Endothelial cell of umbilical vein (primary cell): Measurements from ENCODE around the gene CTNNA2. TPM values are rescaled to one million over a fixed set of nuclear protein-coding genes. Genes with fewer than 3 reads are reported as not detected.

Experiments used
- BruUV-seq: library from RNA; stranded (reverse); fragments of 400-500 nt; replicated peaks from 2 replicates; lab custom pipeline; 2021; lab: Mats Ljungman, UMichigan
- CTCF ChIA-PET: fragments of 300-600, 350-600 bp; sonication (Branson Sonifier 250); formaldehyde crosslinking; loops from one replicate; lab custom pipeline; 2021; ENCODE audit warnings: antibody characterized with exemption, inconsistent platforms; lab: Charles Lee
- POLR2A ChIA-PET: fragments of 300-600, 350-600 bp; sonication (Branson Sonifier 250); formaldehyde crosslinking; loops from one replicate; lab custom pipeline; 2021; ENCODE audit warnings: antibody characterized with exemption, inconsistent platforms; lab: Charles Lee
- DNase-seq: peaks from one replicate; pipeline ENCODE4 v3.0.0-alpha.2; 2011; ENCODE audit warnings: low read depth, low spot score
- FAIRE-seq: peaks from 2 replicates; lab custom pipeline; 2011; peaks lifted over from hg19 to GRCh38; lab: Jason Lieb, UNC
- H2AFZ ChIP-seq: 2 replicates; pipeline ENCODE4 v1.6.0; 2012; ENCODE audit warnings: low read depth, low read length, control low read depth, inconsistent platforms
- H3K27ac ChIP-seq: 2 replicates; pipeline ENCODE4 v1.5.1; 2011; ENCODE audit warnings: low read depth, mild to moderate bottlenecking, control low read depth, low read length, moderate library complexity; ENCODE audit not compliant: insufficient read depth
- H3K27me3 ChIP-seq, 2 experiments: 2 replicates each; pipeline versions ENCODE4 v1.6.0 to v1.6.1; 2011; ENCODE audit warnings: low read length in 2 of 2, mixed read lengths in 1 of 2; ENCODE audit not compliant: control insufficient read depth in 2 of 2, insufficient read depth in 2 of 2
- H3K36me3 ChIP-seq, 2 experiments: 2 replicates in 1 of 2; 3 replicates in 1 of 2; pipeline ENCODE4 v1.5.1; 2011; ENCODE audit warnings: low read length in 2 of 2, mild to moderate bottlenecking in 1 of 2, moderate library complexity in 1 of 2; ENCODE audit not compliant: control insufficient read depth in 2 of 2, insufficient read depth in 2 of 2; ENCODE audit errors: extremely low read depth in 1 of 2
- H3K4me1 ChIP-seq: 3 replicates; pipeline ENCODE4 v1.5.1; 2011; ENCODE audit warnings: mild to moderate bottlenecking, low read length; ENCODE audit not compliant: control insufficient read depth, insufficient read depth; ENCODE audit errors: extremely low read depth
- H3K4me2 ChIP-seq: 2 replicates; pipeline ENCODE4 v1.6.1; 2011; ENCODE audit warnings: low read length, control low read depth, mixed read lengths; ENCODE audit not compliant: insufficient read depth
- H3K4me3 ChIP-seq, 3 experiments: fragments of 200-600 bp in 1 of 3; sonication (generic), shearing (Covaris generic) in 1 of 3; replicated peaks in 1 of 3; 2 replicates each; pipeline ENCODE4 v1.5.1; 2011 to 2016; ENCODE audit warnings: control low read depth in 3 of 3, low read length in 3 of 3, mild to moderate bottlenecking in 2 of 3, inconsistent platforms in 1 of 3, low read depth in 1 of 3, moderate library complexity in 1 of 3; ENCODE audit not compliant: insufficient read depth in 1 of 3
- H3K79me2 ChIP-seq: 2 replicates; pipeline ENCODE4 v1.6.0; 2012; ENCODE audit warnings: low read length, inconsistent platforms; ENCODE audit not compliant: control insufficient read depth, insufficient read depth
- H3K9ac ChIP-seq: replicated peaks from 2 replicates; pipeline ENCODE3; 2011; ENCODE audit warnings: low read length, control low read depth; ENCODE audit not compliant: insufficient read depth; ENCODE audit errors: extremely low read depth
- H3K9me1 ChIP-seq: replicated peaks from 3 replicates; pipeline ENCODE4 v1.6.0; 2011; ENCODE audit warnings: mild to moderate bottlenecking, low read length; ENCODE audit not compliant: control insufficient read depth, insufficient read depth; ENCODE audit errors: extremely low read depth
- H3K9me3 ChIP-seq: replicated peaks from 2 replicates; pipeline ENCODE4 v1.5.1; 2012; ENCODE audit warnings: low read length, inconsistent platforms; ENCODE audit not compliant: control insufficient read depth, insufficient read depth
- H4K20me1 ChIP-seq: replicated peaks from 2 replicates; pipeline ENCODE3; 2011; ENCODE audit warnings: mild to moderate bottlenecking, low read length; ENCODE audit not compliant: control insufficient read depth, insufficient read depth; ENCODE audit errors: extremely low read depth
- EZH2 ChIP-seq: IDR thresholded peaks from 2 replicates; pipeline ENCODE4 v1.6.1; 2012; ENCODE audit warnings: borderline replicate concordance, low read depth, mild to moderate bottlenecking, moderate library complexity, low read length, inconsistent platforms; ENCODE audit not compliant: severe bottlenecking
- FOS ChIP-seq: IDR thresholded peaks from 2 replicates; pipeline ENCODE4 v1.6.1; 2011; ENCODE audit warnings: mild to moderate bottlenecking, low read length, moderate library complexity, borderline replicate concordance; ENCODE audit not compliant: insufficient read depth
- GATA2 ChIP-seq: IDR thresholded peaks from 2 replicates; pipeline ENCODE4 v1.7.0; 2011; ENCODE audit warnings: low read depth, mild to moderate bottlenecking, moderate library complexity, mixed read lengths, low read length; ENCODE audit not compliant: insufficient read length, insufficient read depth
- JUN ChIP-seq: IDR thresholded peaks from 2 replicates; pipeline ENCODE4 v1.6.1; 2011; ENCODE audit warnings: borderline replicate concordance, low read depth; ENCODE audit not compliant: insufficient read length, insufficient read depth
- MYC ChIP-seq: IDR thresholded peaks from one replicate; pipeline ENCODE4 v1.6.1; 2011; ENCODE audit warnings: mild to moderate bottlenecking, low read depth, low read length
- POLR2A ChIP-seq: IDR thresholded peaks from 2 replicates; pipeline ENCODE4 v1.6.1; 2012; ENCODE audit warnings: low read depth, mild to moderate bottlenecking, control low read depth, low read length
- POLR2AphosphoS5 ChIP-seq: IDR thresholded peaks from 2 replicates; pipeline ENCODE4 v1.6.1; 2012; ENCODE audit warnings: low read depth, mild to moderate bottlenecking, control low read depth, low read length, moderate library complexity; ENCODE audit not compliant: insufficient read depth
- dilution Hi-C: fragments of 300-500 bp; cut with MboI; formaldehyde crosslinking; loops from one replicate; pipeline ENCODE4 v1.15.0; 2019; ENCODE audit warnings: low sequenced_read_pairs; ENCODE audit not compliant: extremely low pct_ligation_motif_present
- intact Hi-C: fragments of 100-400 bp; cut with micrococcal nuclease; formaldehyde crosslinking; loops from one replicate; pipeline ENCODE4 v1.10.0; 2022
- polyA plus RNA-seq, 4 experiments: library from polyadenylated mRNA; depleted of rRNA in 3 of 4; stranded (reverse) in 3 of 4; unstranded in 1 of 4; fragments of >200 nt; gene quantifications; 2 replicates each; pipeline versions ENCODE4 v1.2.1 to v1.2.3, GENCODE V29; 2011 to 2012; ENCODE audit warnings: missing spikeins in 1 of 4
- total RNA-seq: library from RNA; stranded (reverse); gene quantifications from 2 replicates; pipeline ENCODE4 v1.2.3, GENCODE V29; 2021
- TF ChIP-seq, protein P1 (sequence below), 2 donors: IDR thresholded peaks; 1 replicate in 1 of 2; 2 replicates in 1 of 2; pipeline ENCODE4 v1.5.1; 2011; ENCODE audit warnings: low read length in 2 of 2, mild to moderate bottlenecking in 2 of 2, moderate library complexity in 2 of 2, control low read depth in 1 of 2, inconsistent platforms in 1 of 2, low read depth in 1 of 2; ENCODE audit not compliant: insufficient read depth in 1 of 2; ENCODE audit errors: extremely low read depth in 1 of 2

Gene CTNNA2
- total and polyA plus RNA-seq, 2 donors (not counting 3 experiments of a cell fraction or from before 2014, with no cell fraction given) = not detected

DNA sequence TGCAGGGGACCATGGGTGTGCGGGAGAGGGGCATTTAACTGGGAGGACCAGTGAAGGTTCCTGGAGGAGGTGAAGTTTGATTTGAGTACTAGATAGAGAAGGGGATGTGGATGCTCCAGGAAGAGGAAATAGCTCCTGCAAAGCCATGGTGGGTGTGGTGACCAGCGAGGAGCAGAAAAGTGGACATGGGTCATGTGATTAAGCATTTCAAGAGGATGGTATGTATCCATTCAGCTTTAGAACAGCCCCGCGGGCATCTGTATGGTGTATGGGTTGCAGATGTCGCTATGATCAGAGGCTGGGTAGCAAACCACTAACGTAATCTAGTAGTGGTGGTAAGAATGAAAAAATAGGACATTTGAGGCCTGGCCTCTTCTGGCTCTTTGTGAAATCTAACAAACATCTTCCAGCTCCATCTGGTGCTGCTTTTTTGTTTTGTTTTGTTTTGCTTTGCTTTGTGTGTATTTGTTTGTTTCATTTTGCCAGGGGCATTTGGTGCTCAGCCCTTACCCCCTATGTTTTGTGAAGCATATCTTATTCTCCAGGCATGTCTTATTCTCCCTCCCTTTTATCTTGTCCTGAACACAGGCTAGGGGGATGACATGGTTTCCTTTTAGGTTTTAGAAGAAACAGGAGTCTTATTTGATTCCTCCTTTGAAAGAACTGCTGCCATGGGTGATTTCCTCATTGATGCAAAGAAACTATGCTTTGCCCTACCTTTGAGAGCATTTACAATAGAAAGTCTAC is 565.6 kb downstream of the CTNNA2 start:
- CTCF ChIA-PET = no interaction called here
- Histone ChIP-seq H3K9me1 (no peaks in the 10 kb centered on the region), H3K9me3 (no peaks in the 10 kb centered on the region), H4K20me1 (no peaks in the 10 kb centered on the region), H3K4me3 (no peak overlapping the region), H3K4me2 (no peak overlapping the region), H3K79me2 (no peaks in the 10 kb centered on the region), H2AFZ (no peak overlapping the region), H3K36me3 (no peaks in the 10 kb centered on the region), H3K27ac (no peak overlapping the region), H3K4me1 (no peaks in the 10 kb centered on the region), H3K27me3 (no peaks in the 10 kb centered on the region), H3K9ac (no peak overlapping the region)
- no TSS peak for BruUV-seq
- POLR2A ChIA-PET = no interaction called here
- no peak for DNase-seq
- intact Hi-C loops (no loop called here), dilution Hi-C loops (no loop called here)
- no peak for FAIRE-seq
- no peak for TF ChIP-seq MYC
- TF ChIP-seq, protein P1, sequence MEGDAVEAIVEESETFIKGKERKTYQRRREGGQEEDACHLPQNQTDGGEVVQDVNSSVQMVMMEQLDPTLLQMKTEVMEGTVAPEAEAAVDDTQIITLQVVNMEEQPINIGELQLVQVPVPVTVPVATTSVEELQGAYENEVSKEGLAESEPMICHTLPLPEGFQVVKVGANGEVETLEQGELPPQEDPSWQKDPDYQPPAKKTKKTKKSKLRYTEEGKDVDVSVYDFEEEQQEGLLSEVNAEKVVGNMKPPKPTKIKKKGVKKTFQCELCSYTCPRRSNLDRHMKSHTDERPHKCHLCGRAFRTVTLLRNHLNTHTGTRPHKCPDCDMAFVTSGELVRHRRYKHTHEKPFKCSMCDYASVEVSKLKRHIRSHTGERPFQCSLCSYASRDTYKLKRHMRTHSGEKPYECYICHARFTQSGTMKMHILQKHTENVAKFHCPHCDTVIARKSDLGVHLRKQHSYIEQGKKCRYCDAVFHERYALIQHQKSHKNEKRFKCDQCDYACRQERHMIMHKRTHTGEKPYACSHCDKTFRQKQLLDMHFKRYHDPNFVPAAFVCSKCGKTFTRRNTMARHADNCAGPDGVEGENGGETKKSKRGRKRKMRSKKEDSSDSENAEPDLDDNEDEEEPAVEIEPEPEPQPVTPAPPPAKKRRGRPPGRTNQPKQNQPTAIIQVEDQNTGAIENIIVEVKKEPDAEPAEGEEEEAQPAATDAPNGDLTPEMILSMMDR (IDR thresholded peaks at IDR 0.05; ENCODE audit: extremely low read depth in 1 of 2, insufficient read depth in 1 of 2, low read depth in 1 of 2, low read length in 2 of 2) = no peak
- TF ChIP-seq POLR2A = no peak
- TF ChIP-seq GATA2 = no peak
- TF ChIP-seq FOS = no peak
- no peak for TF ChIP-seq POLR2AphosphoS5
- TF ChIP-seq EZH2 = no peak
- no peak for TF ChIP-seq JUN
